HFF-Myc (cell line): ENCODE measurements around the gene IL1RAPL1.
"Not testable (repeated sequence)": the region's sequence is repeated elsewhere in the genome, so short reads cannot be mapped to it uniquely, and the experiment has no call there.

ENCODE experiments used
- DNase-seq: peaks from one replicate; pipeline ENCODE4 v3.0.0-alpha.2; 2011; ENCODE audit warnings: low read depth; ENCODE audit errors: extremely low read depth
- H3K4me3 ChIP-seq: replicated peaks from 2 replicates; pipeline ENCODE4 v1.5.1; 2011; ENCODE audit warnings: low read depth, mild to moderate bottlenecking, control low read depth, low read length
- CTCF ChIP-seq: IDR thresholded peaks from 2 replicates; pipeline ENCODE4 v1.5.1; 2012; ENCODE audit warnings: mild to moderate bottlenecking, low read depth, low read length, control low read depth; ENCODE audit errors: missing control alignments

IL1RAPL1 gene

GRCh38 chrX:28719620-28720019 lies 132.4 kb downstream of the IL1RAPL1 start:
- H3K4me3 ChIP-seq, result no peak overlapping the region
- TF ChIP-seq CTCF, result no peak
- no peak for DNase-seq

GRCh38 chrX:28752330-28752729 lies 165.1 kb downstream of the IL1RAPL1 start:
- H3K4me3 ChIP-seq, result no peak overlapping the region
- no peak for DNase-seq
- TF ChIP-seq CTCF, result no peak

DNA sequence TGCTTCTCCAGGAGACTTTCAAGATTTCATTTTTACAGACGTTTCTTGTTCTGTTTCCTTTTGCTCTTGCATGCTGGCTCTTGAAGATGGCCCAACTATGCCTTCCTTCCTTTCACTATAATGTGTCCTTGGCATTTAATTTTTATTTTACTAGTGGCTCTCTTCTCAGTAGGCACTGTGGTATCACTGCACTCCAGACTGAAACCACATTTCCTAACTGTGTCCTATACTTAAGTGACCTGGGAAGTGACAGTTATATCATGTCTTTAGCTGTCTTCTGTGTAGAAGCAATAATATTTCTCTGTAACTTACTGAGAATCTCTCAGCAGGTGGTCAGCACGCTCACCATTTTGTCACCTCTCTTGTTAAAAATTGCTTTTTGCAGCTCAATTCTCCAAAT lies 168.9 kb downstream of the IL1RAPL1 start:
- no peak overlapping the region for H3K4me3 ChIP-seq
- TF ChIP-seq CTCF, result no peak

GRCh38 chrX:28756647-28757046 lies 169.4 kb downstream of the IL1RAPL1 start:
- no peak for TF ChIP-seq CTCF
- DNase-seq, result no peak
- H3K4me3 ChIP-seq, result no peak overlapping the region

More for the DNA sequence above, 168.9 kb downstream of the IL1RAPL1 start:
- DNase-seq, result no peak

DNA sequence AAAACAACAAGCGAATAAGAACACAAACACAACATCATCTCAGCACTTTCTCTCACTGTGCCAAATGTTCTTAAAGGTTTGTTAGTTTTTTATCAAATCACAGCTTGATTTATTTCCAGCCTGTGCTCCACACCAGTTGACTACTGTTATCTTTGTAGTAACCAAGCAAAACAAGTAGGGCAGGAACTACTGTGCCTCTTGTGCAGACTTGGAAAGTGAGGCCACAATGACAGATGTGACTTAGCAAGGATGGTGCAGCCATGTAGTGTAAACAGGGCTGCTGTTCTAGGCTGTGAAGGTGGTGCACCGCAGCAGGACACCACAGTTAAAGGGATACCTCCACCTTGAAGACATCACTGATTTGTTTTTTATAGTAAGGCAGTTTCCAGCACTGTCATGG lies 170.0 kb downstream of the IL1RAPL1 start:
- H3K4me3 ChIP-seq, result no peak overlapping the region
- no peak for DNase-seq
- TF ChIP-seq CTCF, result no peak

DNA sequence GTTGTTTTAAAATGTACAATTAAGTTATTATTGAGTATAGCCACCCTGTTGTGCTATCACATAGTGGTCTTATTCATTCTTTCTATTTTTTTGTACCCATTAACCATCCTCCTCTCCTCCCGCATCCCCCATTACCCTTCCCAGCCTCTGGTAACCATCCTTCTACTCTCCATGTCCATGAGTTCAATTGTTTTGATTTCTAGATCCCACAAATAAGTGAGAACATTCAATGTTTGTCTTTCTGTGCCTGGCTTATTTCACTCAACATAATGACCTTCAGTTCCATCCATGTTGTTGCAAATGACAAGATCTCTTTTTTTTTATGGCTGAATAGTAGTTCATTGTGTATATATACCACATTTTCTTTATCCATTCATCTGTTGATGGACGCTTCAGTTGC lies 179.3 kb downstream of the IL1RAPL1 start:
- DNase-seq, H3K4me3 ChIP-seq: not testable (repeated sequence)

GRCh38 chrX:28773807-28774206 lies 186.6 kb downstream of the IL1RAPL1 start:
- no peak for DNase-seq
- TF ChIP-seq CTCF, result no peak
- H3K4me3 ChIP-seq, result no peak overlapping the region
